GM04504 (cell line): ENCODE results near the gene ZNF622.

Experiments used
- DNase-seq: peaks from one replicate; pipeline ENCODE4 v3.0.0-alpha.2; 2012; ENCODE audit warnings: low read depth

ZNF622 gene

GRCh38 chr5:16430349-16431089 is 35.1 kb downstream of the ZNF622 start:
- no peak for DNase-seq

- no peak for DNase-seq
Measured at GRCh38 chr5:16428359-16428758, 37.2 kb downstream of the ZNF622 start.

DNA sequence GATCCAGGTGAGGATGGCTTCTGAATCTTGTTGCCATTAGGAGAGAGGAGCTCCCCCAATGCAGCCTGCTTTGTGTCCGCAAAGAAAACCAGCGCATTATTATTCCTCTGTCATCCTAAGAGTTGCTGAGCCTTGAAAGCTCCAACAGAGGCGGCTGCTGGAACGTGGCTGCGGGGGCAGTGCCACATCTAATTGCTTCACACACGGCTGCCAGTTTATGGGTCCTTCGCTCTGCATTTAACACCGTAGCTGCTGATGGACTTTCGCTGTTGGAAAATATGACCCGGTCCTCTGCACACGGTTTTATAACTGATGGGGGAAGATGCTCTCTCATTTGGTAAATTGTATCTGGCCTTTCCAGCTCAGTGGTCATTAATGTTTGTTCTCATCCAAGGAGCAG is 38.0 kb downstream of the ZNF622 start:
- no peak for DNase-seq

- no peak for DNase-seq
Measured at GRCh38 chr5:16418471-16418922, 47.1 kb downstream of the ZNF622 start.

GRCh38 chr5:16417398-16418074 is 48.1 kb downstream of the ZNF622 start:
- DNase-seq = no peak

GRCh38 chr5:16414861-16415260 is 50.7 kb downstream of the ZNF622 start:
- DNase-seq = no peak

DNA sequence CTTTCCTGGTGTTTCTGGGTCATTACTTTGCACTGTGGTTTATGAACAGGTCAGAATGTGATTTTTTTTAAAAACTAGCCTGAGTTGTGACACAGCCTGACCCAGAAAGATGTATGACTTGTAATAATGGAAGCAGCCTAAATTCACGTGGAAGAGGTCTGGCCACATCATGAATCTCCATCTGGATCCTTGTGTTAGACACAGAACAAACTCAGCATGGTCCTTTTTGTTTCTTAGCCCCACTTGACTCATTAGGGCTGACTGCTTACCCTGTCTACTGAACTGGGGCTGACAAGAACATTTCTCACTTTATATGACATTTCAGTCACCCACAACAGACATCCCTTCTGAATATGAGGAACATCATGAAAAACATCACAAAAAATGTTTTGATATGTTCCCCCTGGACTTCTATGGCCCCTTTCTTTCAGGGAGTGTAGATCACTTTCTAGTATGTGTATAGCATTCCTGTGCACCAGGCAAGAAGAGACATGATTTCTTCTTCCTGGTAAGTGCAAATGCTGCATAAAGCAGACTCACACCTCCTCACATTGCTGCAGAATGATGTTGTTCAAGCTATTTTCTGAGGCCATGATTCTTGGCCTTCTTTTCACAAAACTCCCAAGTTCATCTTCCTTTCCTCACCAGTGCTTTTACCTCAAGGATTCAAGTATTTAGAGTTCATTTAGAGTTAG is 52.3 kb downstream of the ZNF622 start:
- no peak for DNase-seq

- DNase-seq = no peak
Measured at GRCh38 chr5:16412556-16412955, 53.0 kb downstream of the ZNF622 start.

DNA sequence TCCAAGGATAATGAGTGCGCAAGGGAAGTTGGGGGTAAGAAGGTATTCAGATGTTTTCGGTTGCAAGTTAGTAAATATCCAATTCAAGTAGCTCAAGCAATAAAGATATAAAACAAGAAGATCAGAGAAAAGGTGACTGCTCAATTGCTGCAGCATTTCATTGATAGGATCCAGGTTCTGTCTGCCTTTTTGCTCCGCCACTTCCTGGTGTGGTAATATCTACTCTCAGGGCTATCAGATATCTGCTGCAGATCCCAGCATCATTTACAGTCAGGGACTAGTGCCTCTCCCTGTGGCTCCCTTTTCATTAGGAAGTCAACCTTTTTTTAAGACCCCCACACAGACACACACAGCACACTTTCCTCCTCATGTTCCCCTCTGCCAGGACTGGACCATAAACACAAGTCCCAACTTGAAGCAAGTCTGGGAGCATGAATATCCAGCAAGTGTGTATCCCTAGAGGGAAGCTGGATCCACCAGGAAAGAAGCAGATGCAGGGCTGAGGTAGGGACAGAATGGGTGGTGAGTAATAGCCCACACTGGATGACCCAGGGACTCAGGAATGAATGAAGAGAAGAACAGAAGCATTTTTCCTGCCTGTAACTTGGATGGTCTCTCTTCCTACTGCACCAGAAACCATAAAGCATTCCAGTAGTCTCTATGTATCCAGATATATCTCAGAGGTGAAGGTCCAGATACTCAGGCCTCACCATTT is 53.7 kb downstream of the ZNF622 start:
- peak; percentile 18 for DNase-seq

GRCh38 chr5:16411235-16411634 is 54.4 kb downstream of the ZNF622 start:
- no peak for DNase-seq

- DNase-seq = no peak
Measured at GRCh38 chr5:16410338-16410737, 55.3 kb downstream of the ZNF622 start.

DNA sequence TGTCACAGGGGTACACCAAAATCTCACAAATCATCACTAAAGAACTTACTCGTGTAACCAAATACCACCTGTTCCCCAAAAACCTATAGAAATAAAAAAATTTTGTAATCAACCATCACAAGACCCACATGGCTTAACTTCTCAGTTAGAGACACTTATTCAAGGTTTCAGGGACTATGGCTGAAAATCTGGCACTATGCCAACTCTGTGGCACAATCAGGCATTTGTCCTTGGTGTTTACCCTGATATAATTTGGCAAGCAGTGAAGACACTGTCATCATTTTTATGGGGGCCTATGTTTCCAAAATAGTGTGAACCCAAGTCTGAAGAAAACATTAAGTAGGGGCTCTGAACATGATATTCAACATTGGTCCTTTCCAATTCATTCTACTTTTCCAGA is 59.0 kb downstream of the ZNF622 start:
- no peak for DNase-seq

DNA sequence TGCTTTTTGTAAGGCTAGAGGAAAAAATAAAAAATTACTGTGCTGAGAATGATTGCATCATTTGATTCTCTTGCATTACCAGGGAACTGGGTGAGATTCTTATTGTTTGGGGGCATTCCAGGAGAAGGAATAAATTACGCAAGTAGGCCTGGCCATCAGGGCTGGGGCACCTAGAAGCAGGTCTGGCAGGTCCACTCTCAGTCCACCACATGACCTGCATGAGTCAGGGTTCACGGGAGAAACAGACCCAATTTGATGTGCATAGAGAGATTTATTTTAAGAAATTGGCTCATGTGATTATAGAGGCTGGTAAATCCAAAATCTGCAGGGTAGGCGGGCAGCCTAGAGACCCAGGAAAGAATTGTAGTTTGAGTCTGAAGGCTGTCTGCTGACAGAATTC is 59.6 kb downstream of the ZNF622 start:
- no peak for DNase-seq
